RWPE2 (cell line): Measurements from ENCODE around the gene DRAP1.

Experiments used
- ATAC-seq: fragments of 200-7000 bp; cut with Tn5 transposase; 3 replicates; pipeline ENCODE4 v1.9.1; 2021; ENCODE audit warnings: low read depth
- DNase-seq: peaks from one replicate; pipeline ENCODE4 v3.0.0-alpha.2; 2020; ENCODE audit warnings: low spot score
- H3K27ac ChIP-seq: fragments of 450-650 bp; 2 replicates; pipeline ENCODE4 v1.5.1; 2017; ENCODE audit warnings: mild to moderate bottlenecking; ENCODE audit not compliant: poor library complexity, severe bottlenecking
- H3K27me3 ChIP-seq: fragments of 250-450 bp; sonication (Bioruptor Pico); 2 replicates; pipeline ENCODE4 v1.5.1; 2021; ENCODE audit warnings: mild to moderate bottlenecking, moderate library complexity; ENCODE audit not compliant: insufficient read depth, poor library complexity, severe bottlenecking
- H3K36me3 ChIP-seq: fragments of 250-450 bp; sonication (Bioruptor Pico); 2 replicates; pipeline ENCODE4 v1.5.1; 2020; ENCODE audit warnings: low read depth, mild to moderate bottlenecking, moderate library complexity
- H3K4me1 ChIP-seq: fragments of 250-450 bp; sonication (Bioruptor Pico); 2 replicates; pipeline ENCODE4 v1.5.1; 2021; ENCODE audit warnings: mild to moderate bottlenecking, moderate library complexity; ENCODE audit not compliant: insufficient read depth, poor library complexity, severe bottlenecking
- H3K4me3 ChIP-seq: fragments of 250-450 bp; sonication (Bioruptor Pico); 2 replicates; pipeline ENCODE4 v1.5.1; 2021; ENCODE audit warnings: mild to moderate bottlenecking, moderate library complexity; ENCODE audit not compliant: severe bottlenecking
- H3K9me3 ChIP-seq: fragments of 250-450 bp; sonication (Bioruptor Pico); 2 replicates; pipeline ENCODE4 v1.5.1; 2021; ENCODE audit warnings: mild to moderate bottlenecking, moderate library complexity; ENCODE audit not compliant: severe bottlenecking
- TF ChIP-seq, protein P1 (sequence below): fragments of 450-650 bp; IDR thresholded peaks from one replicate; pipeline ENCODE4 v1.5.1; 2017; ENCODE audit warnings: mild to moderate bottlenecking, moderate library complexity; ENCODE audit not compliant: poor library complexity, severe bottlenecking

Gene DRAP1

DNA sequence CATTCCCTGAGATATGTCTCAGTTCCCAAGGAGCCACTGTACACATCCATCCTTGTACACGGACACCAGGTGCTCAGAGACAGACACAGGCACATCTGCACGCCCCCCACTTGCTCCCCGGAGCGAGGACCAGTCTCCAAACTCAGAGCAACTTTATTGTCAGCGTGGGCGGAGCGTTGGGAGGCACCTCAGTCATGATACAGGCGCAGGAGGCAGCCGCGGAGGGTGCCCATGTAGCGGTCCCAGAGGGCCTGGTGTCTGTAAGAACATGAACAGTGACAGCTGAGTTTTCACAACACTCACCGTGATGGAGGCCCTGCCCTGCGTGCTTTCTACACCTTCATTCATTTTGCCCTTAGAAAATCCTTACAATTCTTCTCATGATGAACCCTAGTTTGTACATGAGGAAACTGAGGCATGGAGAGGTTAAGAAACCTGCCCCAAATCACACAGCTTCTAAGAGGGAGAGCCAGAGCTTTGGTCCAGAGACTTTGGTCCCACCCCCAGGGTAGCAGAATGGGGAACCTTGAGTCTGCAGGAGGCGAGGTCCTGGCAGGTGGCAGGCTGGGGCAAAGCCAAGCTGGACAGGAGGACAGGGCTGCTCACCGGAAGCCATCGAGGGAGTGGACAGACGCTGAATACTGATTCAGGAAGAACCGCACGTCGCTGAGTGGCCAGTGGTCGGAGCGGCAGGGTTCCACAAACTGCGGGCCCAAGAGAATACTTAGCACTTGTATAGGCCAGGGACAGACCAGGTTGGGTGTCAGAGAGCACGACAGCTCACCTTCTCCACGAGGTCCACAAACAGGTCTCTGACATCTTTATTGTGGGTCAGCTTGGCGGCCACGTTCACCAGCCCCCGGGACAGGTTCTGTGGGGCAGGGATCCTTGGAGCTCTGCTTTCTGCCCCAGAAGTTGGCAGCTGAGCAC, 35.2 kb upstream of the DRAP1 start:
- Histone ChIP-seq H3K4me3 (no peak overlapping the region), H3K27me3 (no peaks in the 10 kb centered on the region), H3K36me3 (peaks cover 38% of the 10 kb centered on the region), H3K4me1 (no peaks in the 10 kb centered on the region), H3K9me3 (no peaks in the 10 kb centered on the region), H3K27ac (no peak overlapping the region)
- TF ChIP-seq, protein P1, sequence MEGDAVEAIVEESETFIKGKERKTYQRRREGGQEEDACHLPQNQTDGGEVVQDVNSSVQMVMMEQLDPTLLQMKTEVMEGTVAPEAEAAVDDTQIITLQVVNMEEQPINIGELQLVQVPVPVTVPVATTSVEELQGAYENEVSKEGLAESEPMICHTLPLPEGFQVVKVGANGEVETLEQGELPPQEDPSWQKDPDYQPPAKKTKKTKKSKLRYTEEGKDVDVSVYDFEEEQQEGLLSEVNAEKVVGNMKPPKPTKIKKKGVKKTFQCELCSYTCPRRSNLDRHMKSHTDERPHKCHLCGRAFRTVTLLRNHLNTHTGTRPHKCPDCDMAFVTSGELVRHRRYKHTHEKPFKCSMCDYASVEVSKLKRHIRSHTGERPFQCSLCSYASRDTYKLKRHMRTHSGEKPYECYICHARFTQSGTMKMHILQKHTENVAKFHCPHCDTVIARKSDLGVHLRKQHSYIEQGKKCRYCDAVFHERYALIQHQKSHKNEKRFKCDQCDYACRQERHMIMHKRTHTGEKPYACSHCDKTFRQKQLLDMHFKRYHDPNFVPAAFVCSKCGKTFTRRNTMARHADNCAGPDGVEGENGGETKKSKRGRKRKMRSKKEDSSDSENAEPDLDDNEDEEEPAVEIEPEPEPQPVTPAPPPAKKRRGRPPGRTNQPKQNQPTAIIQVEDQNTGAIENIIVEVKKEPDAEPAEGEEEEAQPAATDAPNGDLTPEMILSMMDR, result no peak
- ATAC-seq (no peak), DNase-seq (no peak)

DNA sequence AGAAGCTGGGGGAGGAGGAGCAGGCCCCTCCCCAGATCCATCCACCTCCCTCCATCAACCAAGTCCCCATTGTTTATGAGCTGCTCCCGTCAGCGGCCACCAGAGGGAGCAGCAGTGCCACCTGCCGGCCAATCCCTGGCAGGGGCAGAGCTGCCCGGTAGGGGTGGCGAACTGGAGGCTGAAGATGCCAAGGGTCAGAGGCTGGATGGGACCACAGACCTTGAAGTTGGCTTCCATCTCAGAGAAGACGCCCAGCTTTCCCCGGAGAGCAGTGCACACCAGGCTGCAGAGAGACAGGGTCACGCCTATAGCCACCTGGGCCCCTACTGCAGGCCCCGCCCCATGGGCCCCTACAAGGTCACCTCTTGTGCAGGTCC, 34.5 kb upstream of the DRAP1 start:
- no peak overlapping the region for H3K4me3 ChIP-seq
- ATAC-seq, result peak; percentile 32
- peak; percentile 66 for DNase-seq
- H3K4me1 ChIP-seq, result peaks cover 5% of the 10 kb centered on the region
- peaks cover 38% of the 10 kb centered on the region for H3K36me3 ChIP-seq
- H3K27me3 ChIP-seq, result no peaks in the 10 kb centered on the region
- no peak overlapping the region for H3K27ac ChIP-seq
- TF ChIP-seq, protein P1, result peak; percentile 96
- no peaks in the 10 kb centered on the region for H3K9me3 ChIP-seq

DNA sequence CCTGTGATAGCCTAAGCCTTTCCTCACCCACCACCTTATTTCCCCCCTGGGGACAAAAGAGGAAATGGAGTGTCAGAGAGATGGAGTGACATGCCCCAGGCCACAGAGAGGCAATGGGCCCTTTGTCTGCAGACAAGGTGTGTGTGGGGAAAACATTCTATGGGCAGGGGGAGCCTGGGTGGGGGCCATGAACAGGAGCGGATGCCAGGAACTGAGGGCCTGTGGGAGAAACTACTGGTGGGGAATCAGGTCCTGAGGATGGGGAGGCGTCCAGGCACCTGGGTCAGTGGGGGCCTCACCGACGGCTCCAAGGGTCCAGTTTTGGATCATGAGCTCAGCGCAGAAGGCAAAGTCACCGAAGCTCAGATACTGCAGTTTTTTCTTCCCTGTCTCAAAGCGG, 34.0 kb upstream of the DRAP1 start:
- H3K27me3 ChIP-seq, result no peaks in the 10 kb centered on the region
- H3K4me1 ChIP-seq, result peaks cover 10% of the 10 kb centered on the region
- ATAC-seq (no peak), DNase-seq (no peak)
- peaks cover 38% of the 10 kb centered on the region for H3K36me3 ChIP-seq
- H3K9me3 ChIP-seq, result no peaks in the 10 kb centered on the region
- no peak overlapping the region for H3K4me3 ChIP-seq
- TF ChIP-seq, protein P1, result no peak
- H3K27ac ChIP-seq, result no peak overlapping the region

DNA sequence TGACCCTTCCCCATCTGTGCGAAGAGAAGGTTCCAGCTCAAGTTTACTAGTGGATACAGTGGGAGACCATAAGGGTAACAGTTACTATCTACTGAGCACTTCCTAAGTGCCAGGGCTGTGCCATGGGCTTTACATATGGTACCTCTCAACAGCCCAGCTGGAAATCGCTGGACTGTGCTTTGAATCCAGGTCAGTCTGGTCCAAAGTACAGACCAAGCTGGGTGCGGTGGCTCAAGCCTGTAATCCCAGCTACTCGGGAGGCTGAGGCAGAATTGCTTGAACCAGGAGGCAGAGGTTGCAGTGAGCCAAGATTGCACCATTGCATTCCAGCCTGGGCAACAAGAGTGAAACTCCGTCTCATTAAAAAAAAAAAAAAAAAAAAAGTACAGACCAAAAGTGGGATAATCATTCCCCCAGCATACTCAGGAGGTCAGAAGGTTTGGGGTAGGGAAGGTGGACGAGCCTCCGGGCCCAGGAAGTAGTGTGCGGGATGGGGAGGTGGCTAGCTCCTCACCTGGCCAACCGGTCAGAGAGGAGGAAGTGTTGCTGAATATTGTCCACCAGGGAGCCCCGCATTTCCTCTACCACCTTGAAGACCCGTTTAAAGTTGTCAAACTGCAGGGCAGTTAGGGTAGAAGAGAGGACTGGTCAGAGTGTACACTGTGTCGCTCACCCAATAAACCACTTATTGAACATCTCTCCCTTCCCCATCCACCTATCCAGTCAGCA, 33.3 kb upstream of the DRAP1 start:
- Histone ChIP-seq H3K9me3 (no peaks in the 10 kb centered on the region), H3K4me3 (no peak overlapping the region), H3K4me1 (peaks cover 10% of the 10 kb centered on the region), H3K36me3 (peaks cover 38% of the 10 kb centered on the region), H3K27me3 (no peaks in the 10 kb centered on the region), H3K27ac (peak overlapping the region; percentile 96)
- no peak for DNase-seq
- TF ChIP-seq, protein P1, result no peak
- no peak for ATAC-seq
